HepG2 (cell line): ENCODE measurements around the gene IGF2BP1. TPM values are rescaled to one million over a fixed set of nuclear protein-coding genes. Genes with fewer than 3 reads are reported as not detected.

Experiments used
- BRCA1 ChIP-seq: sonication (generic); formaldehyde crosslinking; IDR thresholded peaks from 2 replicates; pipeline ENCODE4 v1.4.0; 2020; ENCODE audit warnings: missing genetic modification reagents
- ESRRA ChIP-seq: sonication (generic); formaldehyde crosslinking; IDR thresholded peaks from 2 replicates; pipeline ENCODE4 v1.5.1; 2020; ENCODE audit warnings: mild to moderate bottlenecking, low read depth, missing genetic modification reagents
- GPBP1L1 ChIP-seq: sonication (generic); formaldehyde crosslinking; IDR thresholded peaks from 2 replicates; pipeline ENCODE4 v1.5.0; 2020; ENCODE audit warnings: mild to moderate bottlenecking, missing genetic modification reagents
- GTF2F1 ChIP-seq: fragments of 150-350 bp; IDR thresholded peaks from 2 replicates; pipeline ENCODE4 v1.6.1; 2014; ENCODE audit warnings: low read length
- KLF13 ChIP-seq: sonication (generic); formaldehyde crosslinking; IDR thresholded peaks from 2 replicates; pipeline ENCODE4 v1.4.0; 2020; ENCODE audit warnings: mild to moderate bottlenecking, missing genetic modification reagents
- NR2F1 ChIP-seq, 2 experiments: fragments of 450-650 bp in 1 of 2; formaldehyde crosslinking in 1 of 2; IDR thresholded peaks; 2 replicates each; pipeline versions ENCODE4 v1.5.0 to v1.6.1; 2016 to 2020; ENCODE audit warnings: mild to moderate bottlenecking in 1 of 2, missing compliant biosample characterization in 1 of 2, missing genetic modification reagents in 1 of 2, moderate library complexity in 1 of 2
- RBAK ChIP-seq: sonication (generic); formaldehyde crosslinking; IDR thresholded peaks from 2 replicates; pipeline ENCODE4 v1.5.1; 2020; ENCODE audit warnings: mild to moderate bottlenecking, missing genetic modification reagents
- RNF2 ChIP-seq: fragments of 450-650 bp; conservative IDR thresholded peaks from 2 replicates; pipeline ENCODE4 v1.6.1; 2016; ENCODE audit warnings: low read depth
- SP4 ChIP-seq: sonication (generic); formaldehyde crosslinking; IDR thresholded peaks from 2 replicates; pipeline ENCODE4 v1.8.1; 2023; ENCODE audit warnings: mild to moderate bottlenecking, missing genetic modification reagents
- ZC3H13 ChIP-seq: sonication (generic); formaldehyde crosslinking; IDR thresholded peaks from 2 replicates; pipeline ENCODE4 v1.8.1; 2023; ENCODE audit warnings: mild to moderate bottlenecking, missing genetic modification reagents, moderate library complexity
- ZFAT ChIP-seq: sonication (generic); formaldehyde crosslinking; conservative IDR thresholded peaks from 2 replicates; pipeline ENCODE4 v1.8.1; 2023; ENCODE audit warnings: missing genetic modification reagents, inconsistent platforms
- ZNF337 ChIP-seq: sonication (generic); formaldehyde crosslinking; IDR thresholded peaks from 2 replicates; pipeline ENCODE4 v1.5.1; 2020; ENCODE audit warnings: missing genetic modification reagents, low read depth, mild to moderate bottlenecking, borderline replicate concordance
- ZNF407 ChIP-seq: sonication (generic); formaldehyde crosslinking; IDR thresholded peaks from one replicate; pipeline ENCODE4 v1.5.1; 2020; ENCODE audit warnings: mild to moderate bottlenecking, missing genetic modification reagents; ENCODE audit errors: not compliant biosample characterization
- ZNF501 ChIP-seq: sonication (generic); formaldehyde crosslinking; IDR thresholded peaks from 2 replicates; pipeline ENCODE4 v1.5.1; 2020; ENCODE audit warnings: mild to moderate bottlenecking, moderate library complexity, missing genetic modification reagents
- ZNF619 ChIP-seq: sonication (generic); formaldehyde crosslinking; IDR thresholded peaks from 2 replicates; pipeline ENCODE4 v1.4.0; 2020; ENCODE audit warnings: mild to moderate bottlenecking, missing genetic modification reagents
- ZNF792 ChIP-seq: IDR thresholded peaks from 2 replicates; pipeline ENCODE4 v1.6.1; 2016
- polyA plus RNA-seq, 8 experiments: library from polyadenylated mRNA; depleted of rRNA in 3 of 8; stranded (reverse) in 7 of 8; unstranded in 1 of 8; fragments of >200 nt; fragmentation: Illumina TruSeq in 4 of 8; extraction: Trizol in 4 of 8; gene quantifications; 2 replicates each; pipeline versions ENCODE4 v1.2.1 to v1.2.3, GENCODE V29; 2011 to 2016; ENCODE audit warnings: low read depth in 4 of 8, missing spikeins in 1 of 8, mixed read lengths in 1 of 8; ENCODE audit not compliant: insufficient read depth in 1 of 8
- total RNA-seq, 5 experiments: library from RNA; depleted of rRNA; stranded (reverse); fragments of >200 nt; fragmentation: Illumina TruSeq; extraction: Trizol; gene quantifications; 2 replicates each; pipeline ENCODE4 v1.2.3, GENCODE V29; 2016; ENCODE audit warnings: low read depth in 1 of 5

IGF2BP1 gene
- total and polyA plus RNA-seq, 2 of the 13 experiments (the other 11 are each of a cell fraction or from before 2014, with no cell fraction given) = 29.7 to 75.1 TPM

GRCh38 chr17:49003557-49004511, 6.6 kb downstream of the IGF2BP1 start (continued):
- TF ChIP-seq ZNF407 (no peak), ZNF619 (CRISPR knock-in tag) (no peak), ESRRA (CRISPR knock-in tag) (no peak), ZNF337 (CRISPR knock-in tag) (no peak), ZC3H13 (CRISPR knock-in tag) (no peak), RBAK (no peak), RNF2 (no peak), GTF2F1 (no peak), KLF13 (no peak), NR2F1 (CRISPR knock-in tag; IDR thresholded peaks at IDR 0.05) (no peak), ZNF792 (CRISPR knock-in tag) (no peak), ZFAT (CRISPR knock-in tag) (no peak), GPBP1L1 (CRISPR knock-in tag) (no peak), BRCA1 (peak; percentile 41; the same call in 1 of the 2 replicates), ZNF501 (CRISPR knock-in tag) (no peak), SP4 (no peak)
